HG03066 (cell line): ENCODE data around the gene MGAT4D.
"Not testable (repeated sequence)": the region's sequence is repeated elsewhere in the genome, so short reads cannot be mapped to it uniquely, and the experiment has no call there.

Source experiments
- ATAC-seq: cut with Tn5 transposase; IDR thresholded peaks from one replicate; pipeline ENCODE4 v1.9.1; 2021; ENCODE audit warnings: low read depth; ENCODE audit not compliant: unreplicated experiment

Gene MGAT4D

DNA sequence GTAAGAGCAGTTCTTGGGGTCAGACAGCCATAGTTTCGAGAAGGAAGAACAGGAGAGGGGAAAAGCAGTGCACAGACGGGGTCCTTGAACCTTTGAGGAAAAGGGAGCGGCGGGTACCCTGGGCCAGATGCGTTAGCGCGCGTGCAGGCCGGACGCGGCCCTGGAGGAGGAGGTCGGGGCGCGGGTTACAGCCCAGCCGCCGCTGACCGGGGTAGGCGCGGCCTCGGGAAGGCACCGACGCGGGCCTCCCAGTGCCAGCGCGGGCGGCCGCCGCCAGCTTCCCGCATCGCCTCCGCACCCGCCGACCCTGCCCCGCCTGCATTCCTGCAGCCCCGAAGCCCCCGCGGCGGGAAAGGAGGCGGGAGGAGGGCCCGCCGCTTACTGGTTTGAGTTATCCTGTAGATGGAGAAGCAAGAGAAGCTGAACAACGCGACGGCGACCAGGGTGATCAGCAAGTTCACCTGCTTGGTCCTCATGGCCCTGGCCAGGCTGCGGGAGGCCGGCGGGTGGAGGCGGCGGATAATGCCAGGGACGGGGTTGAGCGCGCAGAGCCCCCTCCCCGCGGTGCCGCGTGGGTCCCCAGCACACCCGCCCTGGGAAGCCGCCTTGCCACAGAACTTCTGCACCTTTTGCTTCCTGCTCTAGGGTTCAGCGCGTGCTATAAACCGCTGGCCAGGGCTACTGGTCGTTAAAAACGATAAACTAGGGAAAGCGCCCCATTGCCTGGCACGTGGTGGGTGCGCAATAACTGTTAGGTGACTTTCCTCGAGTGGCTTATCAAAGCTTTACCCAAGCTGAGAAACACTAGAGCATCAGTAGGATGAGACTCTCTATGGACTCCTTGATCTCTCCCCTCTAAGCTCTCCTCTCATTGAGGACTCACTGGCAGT is at the start of gene MGAT4D:
TSS of gene MGAT4D (minus strand) at position 547 of the 890 bp plus-strand sequence. CDS start at position 476, 71 bp downstream.
- no peak for ATAC-seq

DNA sequence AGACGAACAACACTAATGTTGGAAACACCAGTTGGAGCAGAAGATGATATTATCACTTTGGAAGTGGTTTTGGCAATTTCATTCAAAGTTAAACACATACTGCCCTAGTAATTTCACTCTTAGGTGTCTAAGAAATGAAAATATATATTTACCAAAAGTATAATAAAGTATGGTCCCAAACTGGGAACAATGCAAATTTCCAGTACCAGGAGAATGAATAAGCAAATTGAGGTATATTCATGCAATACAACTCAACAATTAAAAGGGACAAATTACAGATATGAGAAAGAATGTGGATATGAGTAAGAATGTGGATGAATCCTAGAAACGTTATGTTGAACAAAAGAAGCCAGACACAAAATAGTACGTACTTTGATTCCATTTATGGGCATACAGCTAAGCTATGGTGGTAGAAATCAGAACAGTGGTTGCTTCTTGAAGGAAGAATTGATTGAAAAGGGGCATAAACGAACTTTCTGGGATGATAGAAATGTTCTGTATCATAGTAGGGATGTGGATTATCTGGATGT is 35.9 kb upstream of the MGAT4D start:
- no peak for ATAC-seq

DNA sequence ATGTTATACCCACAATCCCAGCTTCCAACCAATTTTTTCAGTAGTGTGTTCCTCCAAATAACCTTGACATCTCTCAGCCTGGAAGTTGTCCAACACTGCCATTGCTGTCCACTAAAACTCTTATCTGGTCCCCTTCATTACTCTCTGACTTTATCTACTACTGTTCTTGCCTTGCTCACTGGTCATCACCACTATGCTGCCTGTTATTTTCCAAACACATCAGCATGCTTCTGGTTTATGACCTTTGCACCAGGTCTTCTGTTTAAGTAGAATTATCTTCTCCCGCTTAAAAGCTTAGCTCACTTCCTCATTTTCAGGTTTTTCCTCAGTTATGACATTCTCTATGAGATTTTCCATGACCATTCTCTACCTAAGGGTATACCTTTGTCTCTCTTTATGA is 31.3 kb upstream of the MGAT4D start:
- no peak for ATAC-seq

DNA sequence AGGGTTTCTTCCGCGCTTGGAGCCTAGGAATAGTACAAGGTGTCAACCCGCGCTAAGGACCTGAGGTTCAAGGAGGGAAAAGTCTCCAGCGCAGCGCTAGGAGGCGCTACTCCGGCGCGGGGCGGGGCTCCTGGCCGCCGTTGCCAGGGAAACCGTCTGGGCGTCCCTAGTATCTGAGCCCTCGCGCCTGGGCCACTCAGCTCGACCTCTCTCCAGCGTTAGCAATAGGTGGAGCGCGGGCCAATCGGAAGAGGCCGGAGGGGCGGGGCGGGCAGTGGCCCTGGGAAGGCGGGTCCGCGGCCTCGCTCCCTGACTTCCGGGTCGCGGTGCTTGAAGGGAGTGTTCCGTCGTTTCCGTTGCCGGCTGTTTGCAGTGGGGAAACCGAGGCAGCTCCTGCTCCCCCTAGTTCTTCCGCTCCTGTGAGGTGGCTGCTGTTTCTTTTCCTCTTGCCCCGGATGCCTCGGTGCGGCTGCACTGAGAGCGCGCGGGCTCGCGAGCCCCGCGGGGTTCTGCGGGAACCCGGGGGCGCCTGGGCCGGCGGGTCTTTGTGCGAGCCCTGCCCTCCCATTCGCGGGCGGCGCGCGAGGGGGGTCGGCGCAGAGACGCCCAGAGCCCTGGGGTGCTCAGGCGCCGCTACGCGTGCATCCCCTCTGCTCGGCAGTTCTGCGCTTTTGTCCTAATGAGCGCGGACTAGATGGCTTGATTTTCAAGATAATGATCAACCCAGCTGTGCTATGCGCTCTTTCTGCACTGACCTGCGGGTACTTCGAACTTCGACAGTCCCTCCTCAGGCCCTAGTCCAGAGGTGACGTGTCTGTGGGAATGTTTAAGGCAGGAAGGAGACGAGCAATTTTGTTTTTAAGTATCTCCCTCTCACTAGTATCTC is 26.0 kb upstream of the MGAT4D start, which contains the start of gene ELMOD2:
TSS of gene ELMOD2 (plus strand) at position 312 of the 886 bp plus-strand sequence. CDS start 1,261 bp downstream, outside the sequence.
- ATAC-seq = peak; percentile 100

DNA sequence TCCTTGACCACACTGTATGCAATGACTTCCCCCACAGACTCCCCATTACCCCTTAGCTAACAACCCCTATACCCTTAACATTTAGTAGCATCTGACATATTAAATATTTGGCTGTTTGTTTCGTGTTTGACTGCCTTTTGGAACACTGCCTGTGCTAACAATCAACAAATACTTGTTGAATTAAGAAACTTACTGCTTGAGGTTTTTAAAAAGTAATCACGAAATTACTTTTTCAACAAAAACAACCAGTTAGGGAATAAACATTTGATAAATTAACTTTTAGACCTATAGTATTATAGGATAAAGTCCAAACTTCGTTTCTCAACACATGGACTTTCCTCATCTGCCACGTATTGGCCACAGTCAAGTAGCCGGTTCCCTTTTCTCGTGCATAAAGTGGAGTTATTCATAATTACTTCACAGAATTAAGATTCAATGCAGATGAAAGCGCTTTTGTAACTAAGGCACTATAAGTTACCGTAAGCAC is 25.3 kb upstream of the MGAT4D start:
- ATAC-seq = peak; percentile 16

DNA sequence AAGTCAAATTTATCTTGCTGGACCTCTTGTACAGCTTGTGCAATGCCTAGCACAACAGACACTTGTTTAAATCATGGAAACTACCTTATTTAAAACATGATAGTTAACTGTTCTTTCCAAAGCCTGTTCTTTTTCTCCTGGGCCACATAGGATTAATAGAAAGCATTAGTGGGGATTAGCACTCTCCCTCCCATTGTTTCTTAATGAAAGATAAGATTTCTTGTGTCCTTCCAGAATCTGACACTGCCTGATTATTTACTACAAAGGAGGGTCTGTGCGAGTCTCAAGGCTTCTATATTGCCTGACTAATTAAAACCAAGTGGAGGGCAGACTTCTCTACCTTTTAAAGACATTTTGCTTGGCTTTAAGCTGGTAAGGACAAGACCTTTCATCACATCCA is 17.3 kb upstream of the MGAT4D start:
- no peak for ATAC-seq

DNA sequence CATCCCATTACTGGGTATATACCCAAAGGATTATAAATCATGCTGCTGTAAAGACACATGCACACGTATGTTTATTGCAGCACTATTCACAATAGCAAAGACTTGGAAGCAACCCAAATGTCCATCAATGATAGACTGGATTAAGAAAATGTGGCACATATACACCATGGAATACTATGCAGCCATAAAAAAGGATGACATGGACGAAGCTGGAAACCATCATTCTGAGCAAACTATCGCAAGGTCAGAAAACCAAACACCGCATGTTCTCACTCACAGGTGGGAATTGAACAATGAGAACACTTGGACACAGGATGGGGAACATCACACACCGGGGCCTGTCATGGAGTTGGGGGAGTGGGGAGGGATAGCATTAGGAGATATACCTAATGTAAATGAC is 15.7 kb upstream of the MGAT4D start:
- not testable (repeated sequence) for ATAC-seq

DNA sequence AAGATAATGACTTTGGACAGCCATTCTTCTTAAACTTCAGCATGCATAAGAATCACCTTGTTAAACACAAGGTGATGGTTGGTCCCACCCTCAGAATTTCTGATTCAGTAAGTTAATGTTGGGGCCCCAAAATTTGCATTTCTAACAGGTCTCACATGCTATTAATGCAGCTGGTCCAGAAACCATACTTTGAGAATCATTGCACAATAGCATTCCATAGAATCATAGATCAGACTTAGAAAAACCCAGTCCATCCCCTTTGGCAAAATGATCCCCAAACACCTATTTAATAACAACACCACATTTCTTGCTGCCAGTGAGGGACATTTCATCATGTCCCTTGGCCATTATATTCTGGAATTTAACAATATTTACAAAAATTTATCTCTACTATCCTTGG is 6.2 kb upstream of the MGAT4D start:
- ATAC-seq = no peak

DNA sequence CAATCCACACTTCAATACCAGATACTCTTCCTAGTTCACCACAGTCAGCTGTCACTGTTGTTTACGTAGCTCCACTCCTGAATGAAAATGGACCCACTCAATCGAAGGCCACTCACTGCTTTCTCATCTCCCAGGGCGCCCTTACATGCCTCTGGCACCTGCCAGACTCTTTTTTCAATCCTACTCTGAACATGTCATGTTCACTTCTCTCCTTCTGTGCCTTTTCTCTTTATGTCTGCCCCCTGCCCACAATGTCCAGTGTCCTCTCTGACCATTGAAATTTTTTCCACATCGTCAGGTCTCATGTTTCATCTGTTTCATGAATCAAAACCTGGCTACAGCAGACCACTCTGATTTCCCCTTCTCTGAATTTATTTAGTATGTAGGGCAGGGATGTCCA is 1.3 kb upstream of the MGAT4D start:
- ATAC-seq = no peak

DNA sequence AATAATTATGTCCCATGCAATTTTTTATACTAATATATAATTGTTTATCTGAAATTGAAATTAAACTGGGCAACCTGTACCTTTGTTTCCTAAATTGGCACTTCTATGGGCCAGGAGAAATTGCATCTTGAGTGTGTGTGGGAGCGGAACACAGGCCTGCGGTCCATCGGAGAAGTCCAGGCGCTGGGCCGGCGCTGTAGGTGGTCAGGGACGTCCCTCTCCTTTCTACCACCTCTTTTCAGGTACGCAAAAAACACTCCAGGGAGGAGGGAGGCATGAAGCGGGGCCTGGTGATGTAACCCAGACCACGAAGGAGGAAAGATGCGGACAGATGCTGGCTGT is 717 bp downstream of the MGAT4D start:
- no peak for ATAC-seq

DNA sequence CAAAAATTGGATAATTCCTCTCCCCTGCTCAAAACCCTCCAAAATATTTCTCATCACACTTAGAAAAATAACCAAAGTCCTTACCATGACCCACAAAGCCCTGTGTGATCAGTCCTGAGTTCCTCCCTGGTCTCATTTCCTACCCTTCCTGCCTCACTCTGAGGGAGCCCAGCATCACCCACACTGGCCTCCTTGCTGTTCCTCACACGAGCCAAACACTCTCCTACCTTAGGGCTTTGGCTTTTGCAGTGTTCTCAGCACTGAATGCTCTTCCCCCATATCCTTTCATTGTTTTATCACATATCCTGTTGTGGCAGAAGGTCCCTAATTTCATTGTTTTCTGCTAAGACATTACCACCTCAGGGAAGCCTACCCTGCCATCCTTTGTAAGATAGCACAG is 12.2 kb downstream of the MGAT4D start:
- no peak for ATAC-seq

DNA sequence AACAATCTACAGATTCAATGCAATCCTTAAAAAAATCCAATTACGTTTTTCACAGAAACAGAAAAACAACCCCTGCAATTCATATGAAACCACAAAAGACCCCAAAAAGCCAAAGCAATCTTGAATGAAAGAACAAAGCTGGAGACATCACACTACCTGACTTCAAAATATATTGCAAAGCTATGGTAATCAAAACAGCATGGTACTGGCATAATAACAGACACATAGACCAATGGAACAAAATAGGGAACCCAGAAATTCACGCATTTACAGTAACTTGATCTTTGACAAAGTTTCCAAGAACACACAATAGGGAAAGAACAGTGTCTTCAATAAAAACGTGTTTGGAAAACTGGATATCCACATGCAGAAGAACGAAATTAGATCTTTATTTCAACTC is 14.6 kb downstream of the MGAT4D start:
- no peak for ATAC-seq

DNA sequence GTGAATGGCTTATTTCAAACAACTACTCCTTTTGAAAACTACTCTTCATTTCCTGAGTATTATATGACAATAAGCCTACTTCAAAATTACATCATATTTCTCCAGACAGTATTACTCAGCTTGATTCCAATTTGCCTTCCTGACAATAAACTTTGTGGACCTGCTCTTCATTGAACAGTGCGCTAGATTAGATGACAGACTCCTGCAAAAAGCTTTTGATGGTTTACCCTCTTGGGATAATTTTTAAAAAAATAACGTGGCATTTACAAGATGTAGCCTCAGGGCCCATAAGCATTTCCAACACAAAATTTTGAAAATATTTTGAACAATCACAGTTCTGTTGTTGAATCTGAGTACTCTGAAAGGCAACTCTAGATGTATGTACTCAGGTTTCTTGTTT is 25.9 kb downstream of the MGAT4D start:
- ATAC-seq = no peak

DNA sequence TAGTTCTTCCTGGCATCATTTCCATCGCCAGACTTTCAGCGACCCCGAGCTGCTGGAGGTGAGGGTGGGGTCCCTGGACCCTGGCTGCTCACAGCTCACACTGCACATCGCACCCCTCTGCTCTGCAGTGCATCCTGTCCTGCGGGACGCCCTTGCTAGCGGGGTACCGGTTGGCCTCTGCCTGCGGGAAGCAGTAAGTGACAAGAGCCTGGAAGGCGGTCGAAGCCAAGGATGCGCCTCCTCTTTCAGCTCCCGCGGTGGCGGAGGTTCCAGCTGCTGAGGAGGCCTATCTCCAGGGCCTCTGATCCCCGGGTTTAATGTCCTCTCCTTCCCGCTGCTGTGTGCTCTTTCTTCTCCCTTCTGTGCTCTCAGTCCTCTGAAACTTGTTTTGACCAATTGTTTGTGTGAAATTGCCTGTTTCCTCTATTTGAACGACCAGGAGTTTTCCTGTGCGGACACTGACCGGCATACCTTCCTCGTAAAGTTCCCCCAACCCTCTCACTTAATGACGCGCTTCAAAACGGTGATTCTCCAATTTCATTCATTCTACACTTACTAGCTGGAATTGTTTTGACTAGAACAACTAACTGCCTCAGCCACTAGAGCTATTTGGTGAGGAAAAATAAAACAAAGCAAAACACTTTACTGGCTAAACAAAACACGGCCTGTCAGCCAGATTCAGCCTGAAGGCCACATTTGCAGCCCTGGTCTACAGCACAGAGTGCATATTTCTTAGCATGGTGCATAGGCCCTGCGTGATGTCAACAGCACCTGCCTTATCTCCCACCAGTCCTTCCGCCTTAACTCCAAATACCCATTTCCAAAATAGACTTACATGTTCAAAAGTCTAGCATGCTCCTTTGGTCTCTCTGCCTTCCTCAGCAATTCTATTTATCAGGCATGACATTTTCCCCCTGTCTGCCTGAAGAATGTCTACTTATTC is 28.0 kb downstream of the MGAT4D start:
- ATAC-seq = no peak

DNA sequence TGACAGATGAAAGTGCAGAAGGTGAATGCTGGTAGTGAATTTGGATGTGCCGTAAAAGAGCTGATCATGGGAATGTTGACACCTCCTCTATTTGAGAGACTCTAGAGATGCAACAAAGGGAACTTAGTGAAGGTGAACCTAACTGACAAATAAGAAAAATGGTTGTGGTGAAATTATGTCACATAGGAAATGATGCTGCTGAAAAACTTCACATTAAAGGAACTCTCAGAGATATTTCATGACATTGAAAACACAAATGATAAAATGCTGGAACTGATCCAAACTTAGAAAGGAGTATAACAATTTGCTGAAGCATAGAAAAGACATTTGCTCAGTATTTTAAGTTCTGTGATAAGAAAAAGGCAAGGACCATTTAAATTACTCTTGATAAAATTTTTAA is 31.9 kb downstream of the MGAT4D start:
- ATAC-seq = no peak

DNA sequence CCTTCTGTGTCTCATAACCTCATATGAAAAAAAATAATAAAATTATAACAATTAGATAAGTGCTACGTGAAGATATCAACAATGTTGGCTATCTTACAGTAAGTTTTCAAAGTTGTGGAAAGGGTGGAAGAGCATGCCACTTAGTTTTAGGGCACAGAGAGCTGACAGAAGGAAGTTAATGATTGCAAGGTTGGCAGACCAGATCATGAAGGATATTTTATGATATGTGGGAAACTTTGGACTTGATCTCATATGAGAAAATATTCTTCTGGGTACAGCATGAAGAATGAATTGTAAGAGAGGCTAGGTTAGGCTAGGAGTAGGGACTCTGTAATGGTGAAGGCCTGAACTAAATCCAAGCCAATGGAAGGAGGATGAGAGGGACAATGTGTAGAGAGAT is 34.5 kb downstream of the MGAT4D start:
- no peak for ATAC-seq

DNA sequence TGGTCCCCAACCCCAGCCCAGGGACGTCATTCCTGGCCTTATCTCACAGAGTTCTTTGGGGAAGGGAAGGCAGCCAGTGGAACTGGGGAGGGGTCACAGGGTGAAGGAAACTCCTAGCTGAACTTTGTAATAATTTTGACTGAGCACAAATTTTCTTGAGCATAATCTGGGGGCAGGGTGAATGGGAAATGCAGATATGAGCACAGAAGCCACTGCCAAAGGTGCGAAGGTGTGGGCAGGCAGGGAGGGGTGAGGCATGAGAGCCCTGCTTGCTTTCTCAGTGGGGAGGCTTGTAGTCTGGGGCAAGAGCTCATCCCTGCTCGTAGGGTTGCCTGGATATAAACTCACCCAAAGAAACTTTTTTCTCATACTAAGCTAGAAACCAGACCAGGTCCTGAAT is 34.9 kb downstream of the MGAT4D start:
- no peak for ATAC-seq

DNA sequence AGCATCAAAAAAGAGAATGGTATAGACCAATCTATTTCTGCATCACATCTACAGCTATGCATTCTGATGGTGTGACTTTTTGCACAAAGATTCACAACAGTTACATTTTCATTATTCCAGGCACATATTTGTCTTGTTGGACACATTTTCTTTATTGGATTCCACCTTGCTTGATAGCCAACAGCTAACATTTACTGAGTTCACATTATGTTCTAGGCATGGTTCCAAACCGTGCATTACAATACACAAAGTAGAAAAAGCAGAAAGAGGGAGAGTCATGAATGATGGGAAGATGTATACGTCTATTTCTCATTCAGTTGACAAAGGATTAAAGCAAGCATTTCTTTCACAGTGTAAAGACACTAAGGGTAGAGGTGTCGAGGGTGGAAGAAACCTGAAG is 47.7 kb downstream of the MGAT4D start:
- no peak for ATAC-seq

DNA sequence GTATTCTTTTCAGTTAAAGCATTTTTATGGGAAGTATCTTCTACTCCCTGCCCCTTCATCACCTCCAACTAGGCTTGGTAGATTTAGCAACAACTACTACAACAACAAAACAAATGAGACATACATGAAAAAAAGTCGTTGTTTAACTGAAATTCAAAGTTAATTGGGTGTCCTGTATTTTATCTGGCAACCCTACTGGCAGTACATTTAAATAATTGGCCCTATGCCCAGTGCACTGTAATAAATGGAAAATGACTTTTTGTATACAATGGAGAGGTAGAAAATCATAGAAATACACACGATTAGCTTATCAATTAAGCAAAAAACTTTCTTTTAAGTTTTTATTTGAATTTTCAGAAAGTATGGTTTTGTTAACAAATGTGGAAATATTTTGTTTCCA is 49.3 kb downstream of the MGAT4D start:
- ATAC-seq = no peak

DNA sequence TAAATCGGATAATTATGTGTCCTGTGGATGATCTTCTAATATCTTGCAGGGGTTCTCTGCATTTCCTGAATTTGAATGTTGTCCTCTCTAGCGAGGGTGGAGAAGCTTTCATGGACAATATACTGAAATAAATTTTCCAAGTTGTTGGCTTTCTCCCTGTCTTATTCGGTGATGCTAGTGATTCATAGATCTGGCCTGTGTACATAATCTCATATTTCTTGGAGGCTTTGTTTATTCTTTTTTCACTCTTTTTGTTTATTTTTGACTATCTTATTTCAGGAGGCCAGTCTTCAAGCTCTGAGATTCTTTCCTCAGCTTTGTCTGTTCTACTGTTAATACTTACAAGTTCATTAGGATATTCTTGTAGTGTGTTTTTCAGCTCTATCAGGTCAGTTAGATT is 49.9 kb downstream of the MGAT4D start:
- ATAC-seq = no peak
